ENCODE results near the gene SP3.

Gene SP3

GRCh38 chr2:173997269-173997668, 32.1 kb upstream of the SP3 start:
- Histone ChIP-seq H3K27ac (peak overlapping the region; percentile 77 to 81), H3K4me3 (no peak overlapping the region)
- peak; percentile 86 for DNase-seq (ENCODE audit: low spot score)
- TF ChIP-seq, protein P1, sequence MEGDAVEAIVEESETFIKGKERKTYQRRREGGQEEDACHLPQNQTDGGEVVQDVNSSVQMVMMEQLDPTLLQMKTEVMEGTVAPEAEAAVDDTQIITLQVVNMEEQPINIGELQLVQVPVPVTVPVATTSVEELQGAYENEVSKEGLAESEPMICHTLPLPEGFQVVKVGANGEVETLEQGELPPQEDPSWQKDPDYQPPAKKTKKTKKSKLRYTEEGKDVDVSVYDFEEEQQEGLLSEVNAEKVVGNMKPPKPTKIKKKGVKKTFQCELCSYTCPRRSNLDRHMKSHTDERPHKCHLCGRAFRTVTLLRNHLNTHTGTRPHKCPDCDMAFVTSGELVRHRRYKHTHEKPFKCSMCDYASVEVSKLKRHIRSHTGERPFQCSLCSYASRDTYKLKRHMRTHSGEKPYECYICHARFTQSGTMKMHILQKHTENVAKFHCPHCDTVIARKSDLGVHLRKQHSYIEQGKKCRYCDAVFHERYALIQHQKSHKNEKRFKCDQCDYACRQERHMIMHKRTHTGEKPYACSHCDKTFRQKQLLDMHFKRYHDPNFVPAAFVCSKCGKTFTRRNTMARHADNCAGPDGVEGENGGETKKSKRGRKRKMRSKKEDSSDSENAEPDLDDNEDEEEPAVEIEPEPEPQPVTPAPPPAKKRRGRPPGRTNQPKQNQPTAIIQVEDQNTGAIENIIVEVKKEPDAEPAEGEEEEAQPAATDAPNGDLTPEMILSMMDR (IDR thresholded peaks at IDR 0.05), result no peak

- Histone ChIP-seq H3K4me3 (no peak overlapping the region), H3K27ac (peak overlapping the region; percentile 12 to 77)
- no peak for DNase-seq (ENCODE audit: low spot score)
- TF ChIP-seq, protein P1 (IDR thresholded peaks at IDR 0.05), result no peak
Measured at GRCh38 chr2:173996766-173997165, 31.6 kb upstream of the SP3 start.

DNA sequence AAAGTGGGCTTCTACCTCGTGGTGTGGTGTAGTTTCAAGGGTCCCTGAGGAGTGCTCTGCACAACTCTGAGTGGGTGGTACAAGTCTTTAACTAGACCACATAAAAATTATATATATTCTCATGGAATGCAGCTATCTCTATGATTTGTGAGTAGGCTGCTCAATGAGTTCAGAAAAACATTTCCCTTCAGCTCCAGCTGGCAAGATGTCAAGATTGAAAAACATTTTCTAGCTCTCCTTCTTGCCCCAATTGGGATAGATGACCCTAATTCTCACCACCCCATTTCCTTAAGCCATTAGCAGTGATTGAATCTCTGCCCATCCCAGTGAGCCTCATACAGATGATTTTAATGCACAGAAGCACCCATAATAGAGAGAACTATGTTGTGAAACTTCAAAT, 28.3 kb upstream of the SP3 start:
- H3K27ac ChIP-seq, result no peak overlapping the region

GRCh38 chr2:173991856-173992588, 26.8 kb upstream of the SP3 start:
- Histone ChIP-seq H3K27ac (peak overlapping the region; percentile 84 to 89), H3K4me3 (peak overlapping the region; percentile 51)
- DNase-seq (ENCODE audit: low spot score), result peak; percentile 94
- TF ChIP-seq, protein P1 (IDR thresholded peaks at IDR 0.05), result no peak

More for the DNA sequence above, 28.3 kb upstream of the SP3 start:
- H3K4me3 ChIP-seq, result no peak overlapping the region
- TF ChIP-seq, protein P1 (IDR thresholded peaks at IDR 0.05), result no peak
- DNase-seq (ENCODE audit: low spot score), result no peak

DNA sequence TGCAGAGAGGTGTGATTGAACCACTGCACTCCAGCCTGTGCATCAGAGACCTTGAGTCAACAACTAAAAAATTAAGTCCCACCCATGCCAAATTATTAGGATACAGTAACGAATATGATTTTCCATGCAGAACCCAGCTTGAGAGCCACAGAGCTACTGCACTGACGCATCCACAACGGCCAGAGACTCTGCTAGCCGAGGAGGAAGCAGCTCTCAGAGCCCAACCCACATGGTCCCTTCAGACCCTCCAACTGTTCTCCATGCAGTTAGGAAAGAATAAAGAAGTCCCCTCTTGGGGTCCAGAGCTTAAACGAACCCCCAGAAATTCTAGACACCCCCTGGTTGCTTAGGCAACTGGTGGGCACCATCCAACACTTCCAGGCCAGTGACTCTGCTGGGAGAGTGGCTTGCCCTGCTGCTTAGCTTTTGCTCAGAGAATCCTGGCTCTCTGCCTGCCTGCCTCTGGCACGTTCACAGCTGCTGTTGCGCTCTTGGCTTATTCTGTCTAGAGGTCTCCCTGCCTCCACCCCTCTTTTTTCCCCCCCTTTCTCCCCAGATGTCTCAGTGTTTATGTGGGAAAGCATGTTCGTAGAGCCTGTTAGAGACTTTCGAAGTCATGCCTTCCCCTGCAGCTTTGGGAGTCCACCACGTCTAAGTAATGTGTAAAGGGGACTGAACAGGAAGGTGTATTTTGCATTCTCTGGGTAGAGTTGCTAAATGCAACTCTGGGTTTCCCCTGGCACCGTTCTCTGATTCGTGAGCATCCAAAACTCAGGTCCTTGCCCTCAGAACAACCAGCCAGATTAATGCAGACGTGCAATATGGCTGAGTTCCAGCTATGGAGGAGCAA, 26.0 kb upstream of the SP3 start:
- Histone ChIP-seq H3K4me3 (peak overlapping the region; percentile 51), H3K27ac (peak overlapping the region; percentile 84 to 89)
- TF ChIP-seq, protein P1 (IDR thresholded peaks at IDR 0.05), result no peak
- DNase-seq (ENCODE audit: low spot score), result peak; percentile 90

DNA sequence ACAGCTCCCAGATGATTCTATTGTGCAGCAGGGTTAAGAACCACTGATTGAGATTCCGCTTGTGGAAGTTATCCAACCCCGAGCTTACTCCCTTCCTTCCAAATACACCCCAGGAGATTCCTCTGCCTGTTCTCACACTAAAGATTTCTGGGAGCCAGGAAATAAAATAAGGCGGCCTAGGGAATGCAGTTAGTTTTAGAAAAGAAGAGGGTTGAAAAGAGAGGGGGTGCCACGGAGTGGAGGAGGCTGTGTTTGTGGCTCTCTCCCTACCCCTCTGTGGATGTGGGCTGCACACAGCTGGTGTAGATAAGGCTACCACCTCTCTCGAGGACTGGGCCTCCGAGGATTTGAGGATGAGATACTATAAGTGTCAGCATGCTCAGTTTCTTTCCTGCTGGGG, 25.1 kb upstream of the SP3 start:
- no peak for DNase-seq (ENCODE audit: low spot score)
- Histone ChIP-seq H3K4me3 (no peak overlapping the region), H3K27ac (peak overlapping the region; percentile 84 to 89)
- TF ChIP-seq, protein P1 (IDR thresholded peaks at IDR 0.05), result no peak

Data from coronary artery (tissue), 2 donors.